ENCODE results near the gene TUBB4A. TPM values are rescaled to one million over a fixed set of nuclear protein-coding genes. Genes with fewer than 3 reads are reported as not detected.

TUBB4A gene
- total RNA-seq, 2 donors from 2014 or later: not detected

GRCh38 chr19:6455924-6456323 is 46.2 kb downstream of the TUBB4A start:
- H3K36me3 ChIP-seq: peaks cover 27% of the 10 kb centered on the region
- no peak overlapping the region for H3K27ac ChIP-seq
- ATAC-seq (ENCODE audit: insufficient number of reproducible peaks, low FRiP score, low read depth) (no peak), DNase-seq (ENCODE audit: low spot score) (no peak)
- no peak overlapping the region for H3K4me3 ChIP-seq
- H3K27me3 ChIP-seq (replicated peaks; ENCODE audit: insufficient read depth): no peaks in the 10 kb centered on the region
- peaks cover 0 to 15% of the 10 kb centered on the region in 2 donors for H3K4me1 ChIP-seq (ENCODE audit: control insufficient read depth in 1 of 2, low read depth in 2 of 2)
- H3K9me3 ChIP-seq: peaks cover 3% of the 10 kb centered on the region
- TF ChIP-seq, protein P1, sequence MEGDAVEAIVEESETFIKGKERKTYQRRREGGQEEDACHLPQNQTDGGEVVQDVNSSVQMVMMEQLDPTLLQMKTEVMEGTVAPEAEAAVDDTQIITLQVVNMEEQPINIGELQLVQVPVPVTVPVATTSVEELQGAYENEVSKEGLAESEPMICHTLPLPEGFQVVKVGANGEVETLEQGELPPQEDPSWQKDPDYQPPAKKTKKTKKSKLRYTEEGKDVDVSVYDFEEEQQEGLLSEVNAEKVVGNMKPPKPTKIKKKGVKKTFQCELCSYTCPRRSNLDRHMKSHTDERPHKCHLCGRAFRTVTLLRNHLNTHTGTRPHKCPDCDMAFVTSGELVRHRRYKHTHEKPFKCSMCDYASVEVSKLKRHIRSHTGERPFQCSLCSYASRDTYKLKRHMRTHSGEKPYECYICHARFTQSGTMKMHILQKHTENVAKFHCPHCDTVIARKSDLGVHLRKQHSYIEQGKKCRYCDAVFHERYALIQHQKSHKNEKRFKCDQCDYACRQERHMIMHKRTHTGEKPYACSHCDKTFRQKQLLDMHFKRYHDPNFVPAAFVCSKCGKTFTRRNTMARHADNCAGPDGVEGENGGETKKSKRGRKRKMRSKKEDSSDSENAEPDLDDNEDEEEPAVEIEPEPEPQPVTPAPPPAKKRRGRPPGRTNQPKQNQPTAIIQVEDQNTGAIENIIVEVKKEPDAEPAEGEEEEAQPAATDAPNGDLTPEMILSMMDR (IDR thresholded peaks at IDR 0.05): no peak

GRCh38 chr19:6453951-6454565 is 48.1 kb downstream of the TUBB4A start:
- Histone ChIP-seq H3K4me3 (no peak overlapping the region), H3K9me3 (peaks cover 3% of the 10 kb centered on the region), H3K27ac (no peak overlapping the region), H3K4me1 (ENCODE audit: control insufficient read depth in 1 of 2, low read depth in 2 of 2) (peaks cover 0 to 14% of the 10 kb centered on the region in 2 donors), H3K27me3 (replicated peaks; ENCODE audit: insufficient read depth) (no peaks in the 10 kb centered on the region), H3K36me3 (peaks cover 27% of the 10 kb centered on the region)
- DNase-seq (ENCODE audit: low spot score): no peak
- TF ChIP-seq, protein P1 (IDR thresholded peaks at IDR 0.05): no peak
- ATAC-seq (ENCODE audit: insufficient number of reproducible peaks, low FRiP score, low read depth): no peak

DNA sequence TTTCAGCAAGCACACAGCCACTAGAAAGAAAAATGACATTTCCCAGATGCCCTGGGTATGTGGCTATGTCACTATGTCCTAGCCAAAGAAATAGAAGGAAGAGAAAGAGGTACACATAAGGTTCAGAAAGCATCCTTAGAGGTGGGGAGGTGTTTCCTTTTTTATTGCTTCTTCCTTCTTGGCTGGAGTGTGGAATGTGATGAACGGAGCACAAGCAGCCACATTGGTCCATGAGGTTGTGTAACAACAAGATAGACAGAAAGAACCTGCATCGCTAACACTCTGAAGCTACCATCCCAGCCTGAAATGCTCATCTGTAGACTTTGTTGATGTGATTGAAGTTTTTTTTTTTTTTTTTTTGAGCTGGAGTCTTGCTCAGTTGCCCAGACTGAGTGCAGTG is 49.2 kb downstream of the TUBB4A start:
- DNase-seq (ENCODE audit: low spot score): no peak
- H3K27ac ChIP-seq: no peak overlapping the region
- no peak for ATAC-seq (ENCODE audit: insufficient number of reproducible peaks, low FRiP score, low read depth)
- H3K4me3 ChIP-seq: no peak overlapping the region
- peaks cover 27% of the 10 kb centered on the region for H3K36me3 ChIP-seq
- H3K9me3 ChIP-seq: peaks cover 3% of the 10 kb centered on the region
- TF ChIP-seq, protein P1 (IDR thresholded peaks at IDR 0.05): no peak
- H3K27me3 ChIP-seq (replicated peaks; ENCODE audit: insufficient read depth): no peaks in the 10 kb centered on the region
- H3K4me1 ChIP-seq (ENCODE audit: control insufficient read depth in 1 of 2, low read depth in 2 of 2): peaks cover 0 to 2% of the 10 kb centered on the region in 2 donors

- ATAC-seq (ENCODE audit: insufficient number of reproducible peaks, low FRiP score, low read depth) (no peak), DNase-seq (ENCODE audit: low spot score) (no peak)
- Histone ChIP-seq H3K27ac (no peak overlapping the region), H3K4me3 (no peak overlapping the region), H3K36me3 (peaks cover 27% of the 10 kb centered on the region), H3K4me1 (ENCODE audit: control insufficient read depth in 1 of 2, low read depth in 2 of 2) (no peaks in the 10 kb centered on the region), H3K9me3 (peaks cover 3% of the 10 kb centered on the region), H3K27me3 (replicated peaks; ENCODE audit: insufficient read depth) (no peaks in the 10 kb centered on the region)
- TF ChIP-seq, protein P1 (IDR thresholded peaks at IDR 0.05): no peak
These were observed 49.9 kb downstream of the TUBB4A start for GRCh38 chr19:6452223-6452614.

GRCh38 chr19:6451583-6452222 is 50.4 kb downstream of the TUBB4A start:
- DNase-seq (ENCODE audit: low spot score): no peak
- ATAC-seq (ENCODE audit: insufficient number of reproducible peaks, low FRiP score, low read depth): no peak
- TF ChIP-seq, protein P1 (IDR thresholded peaks at IDR 0.05): no peak
- peaks cover 32% of the 10 kb centered on the region for H3K36me3 ChIP-seq
- no peak overlapping the region for H3K4me3 ChIP-seq
- no peaks in the 10 kb centered on the region for H3K4me1 ChIP-seq (ENCODE audit: control insufficient read depth in 1 of 2, low read depth in 2 of 2)
- H3K9me3 ChIP-seq: peaks cover 3% of the 10 kb centered on the region
- H3K27ac ChIP-seq: no peak overlapping the region
- no peaks in the 10 kb centered on the region for H3K27me3 ChIP-seq (replicated peaks; ENCODE audit: insufficient read depth)
